HEK293T (cell line): ENCODE results near the gene NUDT16L1.

Experiments used
- BHLHE40 ChIP-seq: fragments of 450-650 bp; IDR thresholded peaks from 2 replicates; pipeline ENCODE4 v1.6.1; 2016; ENCODE audit warnings: mild to moderate bottlenecking, moderate library complexity, borderline replicate concordance
- FOXA1 ChIP-seq: fragments of 450-650 bp; IDR thresholded peaks from 2 replicates; pipeline ENCODE4 v1.6.1; 2016; ENCODE audit warnings: mild to moderate bottlenecking
- FOXK2 ChIP-seq: fragments of 450-650 bp; IDR thresholded peaks from 2 replicates; pipeline ENCODE4 v1.6.1; 2016; ENCODE audit warnings: mild to moderate bottlenecking
- FOXM1 ChIP-seq: fragments of 450-650 bp; IDR thresholded peaks from 2 replicates; pipeline ENCODE4 v1.6.1; 2017; ENCODE audit warnings: mild to moderate bottlenecking, borderline replicate concordance
- HDGF ChIP-seq: fragments of 450-650 bp; IDR thresholded peaks from 2 replicates; pipeline ENCODE4 v1.6.1; 2017; ENCODE audit warnings: antibody characterized with exemption, borderline replicate concordance
- PKNOX1 ChIP-seq: fragments of 450-650 bp; IDR thresholded peaks from 2 replicates; pipeline ENCODE4 v1.6.1; 2016
- SUZ12 ChIP-seq: fragments of 450-650 bp; IDR thresholded peaks from 2 replicates; pipeline ENCODE4 v1.6.1; 2016; ENCODE audit warnings: mild to moderate bottlenecking

- TF ChIP-seq FOXM1 (no peak), HDGF (no peak), FOXA1 (no peak), SUZ12 (no peak), BHLHE40 (no peak), PKNOX1 (no peak), FOXK2 (no peak)
Measured at GRCh38 chr16:4679850-4680636, 13.3 kb upstream of the NUDT16L1 start.
